Stimulated activated CD8-positive, alpha-beta memory T cell treated with anti-CD3 and anti-CD28 coated beads, Interleukin-7, amount 100 ng/mL, for 24 hours (primary cell): ENCODE data around the gene FCMR.
"Not testable (repeated sequence)": the region's sequence is repeated elsewhere in the genome, so short reads cannot be mapped to it uniquely, and the experiment has no call there.

ENCODE experiments used
- DNase-seq: peaks from one replicate; pipeline ENCODE4 v3.0.0-alpha.2; 2020; ENCODE audit warnings: low read depth

Gene FCMR

DNA sequence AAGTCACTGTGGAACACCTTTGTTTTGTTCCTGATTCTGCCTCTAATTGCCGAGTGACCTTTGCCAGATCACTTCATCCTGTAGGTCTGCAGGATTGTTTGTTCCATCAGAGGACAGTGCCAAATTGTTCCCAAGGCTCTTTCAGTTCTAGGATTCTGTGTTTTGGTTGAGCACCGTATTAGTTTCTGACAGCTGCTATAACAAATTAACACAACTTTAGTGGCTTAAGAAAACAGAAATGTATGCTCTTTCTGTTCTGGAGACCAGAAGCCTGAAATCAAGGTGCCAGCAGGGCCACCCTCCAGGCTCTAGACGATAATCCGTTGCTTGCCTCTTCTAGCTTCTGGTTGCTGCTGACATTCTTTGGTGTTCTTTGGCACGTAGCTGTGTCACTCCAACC lies 27.9 kb upstream of the FCMR start:
- DNase-seq: no peak

DNA sequence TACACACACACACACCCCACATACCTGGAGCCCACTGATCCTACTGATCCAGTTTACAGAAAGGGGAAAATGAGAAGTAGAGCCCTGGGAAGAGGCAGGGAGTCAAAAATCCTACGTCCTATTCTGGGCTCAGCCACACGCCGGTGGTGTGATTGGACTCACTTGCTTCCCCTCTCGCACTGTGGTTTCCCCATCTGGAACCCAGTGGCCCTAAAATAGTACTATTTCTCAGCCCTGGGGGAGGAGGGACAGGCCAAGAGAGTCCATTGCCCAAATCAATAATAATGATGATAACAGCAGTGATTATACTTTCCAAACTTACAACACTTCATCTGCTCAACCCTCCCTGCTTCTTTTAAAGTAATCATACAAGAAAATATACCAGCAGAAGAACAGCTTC lies 27.5 kb upstream of the FCMR start:
- DNase-seq: no peak

GRCh38 chr1:206947255-206947654 lies 25.5 kb upstream of the FCMR start:
- DNase-seq: no peak

DNA sequence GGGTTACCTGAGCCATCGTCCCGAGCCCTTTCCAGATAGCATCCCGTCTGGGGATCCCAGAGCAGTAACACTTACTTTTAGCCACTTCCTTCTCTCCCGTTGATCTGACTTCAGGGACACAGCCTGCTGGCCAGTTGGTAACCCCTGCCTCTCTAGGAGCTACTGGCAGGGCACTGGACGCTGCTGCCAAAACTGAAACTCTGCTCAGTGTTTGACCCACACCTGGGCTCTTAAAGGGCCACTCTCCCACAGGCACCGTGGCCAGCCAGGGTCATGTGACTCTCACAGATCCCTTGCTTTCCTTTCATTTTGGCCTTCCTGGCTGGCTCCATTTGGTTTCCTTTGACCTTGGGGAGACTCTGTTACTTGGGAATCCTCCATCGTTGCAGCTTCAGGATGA lies 24.5 kb upstream of the FCMR start, which contains the start of gene PIGR:
Gene PIGR (minus strand): TSS at position 206 of the 400 bp plus-strand sequence. CDS start 5,935 bp downstream, outside the sequence.
- no peak for DNase-seq

DNA sequence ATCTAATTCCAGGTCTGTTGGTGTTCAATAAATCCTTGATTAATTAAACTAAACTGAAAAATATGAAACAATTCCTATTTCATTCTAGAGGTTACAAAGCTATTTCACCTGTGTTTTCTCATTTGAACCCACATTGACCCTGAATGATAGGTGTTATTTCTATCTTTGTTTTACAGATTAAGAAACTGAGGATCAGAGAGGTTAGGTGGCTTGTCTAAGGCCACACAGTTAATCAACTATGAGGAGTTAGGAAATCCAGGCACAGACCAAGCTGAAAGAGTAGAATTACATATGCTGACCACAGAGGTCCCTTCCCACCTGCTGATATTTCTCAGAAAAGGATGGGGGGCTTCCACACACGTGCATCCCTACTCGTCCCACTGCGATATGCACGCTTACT lies 24.0 kb upstream of the FCMR start:
- DNase-seq: no peak

GRCh38 chr1:206944703-206945102 lies 23.0 kb upstream of the FCMR start:
- DNase-seq: no peak

DNA sequence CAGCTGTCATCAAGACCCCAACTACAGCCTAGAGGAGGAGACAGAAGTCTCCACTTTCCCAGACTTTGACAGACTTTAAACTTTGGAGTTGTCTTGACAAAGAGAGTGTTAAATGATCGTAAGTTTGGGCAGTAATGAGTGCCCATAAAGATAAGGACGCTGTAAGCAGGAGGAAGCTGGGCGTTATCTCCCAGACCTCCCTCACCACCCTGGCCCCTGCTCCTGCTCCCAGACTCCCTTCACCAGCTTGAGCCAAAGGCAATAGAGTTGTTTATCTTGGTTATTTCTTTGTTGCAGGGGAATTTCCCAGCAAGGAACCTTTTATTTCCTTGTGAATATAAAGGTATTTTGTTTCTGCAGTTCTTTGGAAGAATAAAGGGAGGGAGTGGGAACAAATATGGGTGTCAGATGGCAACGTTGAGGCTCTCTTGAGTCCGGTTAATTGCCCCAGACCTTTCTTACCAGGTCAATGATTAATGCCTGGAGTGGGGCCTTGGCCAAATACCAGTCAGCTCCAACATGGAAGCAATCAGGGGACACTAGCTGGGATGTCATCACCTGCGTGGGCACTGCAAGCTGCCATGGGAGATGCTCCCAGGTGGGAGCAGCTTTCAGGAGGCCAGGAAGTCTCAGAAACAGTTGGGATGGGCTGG lies 20.2 kb upstream of the FCMR start:
- no peak for DNase-seq

- DNase-seq: no peak
Measured at GRCh38 chr1:206940588-206940936, 18.8 kb upstream of the FCMR start.

DNA sequence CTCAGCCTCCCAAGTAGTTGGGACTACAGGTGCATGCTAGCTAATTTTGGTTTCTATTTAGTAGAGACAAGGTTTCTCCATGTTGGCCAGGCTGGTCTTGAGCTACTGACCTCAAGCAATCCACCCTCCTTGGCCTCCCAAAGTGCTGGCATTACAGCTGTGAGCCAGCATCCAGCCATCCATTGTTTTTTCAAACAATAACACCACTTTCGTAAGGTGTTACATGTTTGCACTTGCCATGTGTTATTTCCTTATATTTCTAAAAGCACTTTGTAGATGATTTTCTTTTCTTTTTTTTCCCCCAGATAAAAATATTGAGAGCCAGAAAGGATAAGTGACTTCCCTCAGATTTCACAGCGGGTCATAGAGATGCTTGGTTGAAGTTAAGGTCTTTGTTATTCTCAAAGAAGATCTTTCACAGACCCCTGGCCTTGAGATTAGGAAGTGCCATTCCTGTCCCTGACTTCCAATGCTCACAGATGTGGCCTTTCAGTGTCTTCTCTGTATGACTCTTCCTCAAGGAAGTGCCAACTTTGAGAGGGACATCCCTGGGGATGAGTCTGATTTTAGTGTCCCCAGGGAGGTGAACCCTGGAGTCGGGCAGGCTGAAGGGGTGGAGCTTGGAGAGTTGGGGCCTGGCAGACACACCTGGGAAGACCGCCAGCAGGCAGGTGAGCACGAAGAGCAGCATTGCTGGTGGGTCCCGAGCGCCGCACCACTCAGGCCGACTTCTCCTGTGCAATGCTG lies 18.3 kb upstream of the FCMR start:
- DNase-seq: no peak

GRCh38 chr1:206939131-206939530 lies 17.4 kb upstream of the FCMR start:
- DNase-seq: no peak

- DNase-seq: no peak
Measured at GRCh38 chr1:206937425-206937824, 15.7 kb upstream of the FCMR start.

DNA sequence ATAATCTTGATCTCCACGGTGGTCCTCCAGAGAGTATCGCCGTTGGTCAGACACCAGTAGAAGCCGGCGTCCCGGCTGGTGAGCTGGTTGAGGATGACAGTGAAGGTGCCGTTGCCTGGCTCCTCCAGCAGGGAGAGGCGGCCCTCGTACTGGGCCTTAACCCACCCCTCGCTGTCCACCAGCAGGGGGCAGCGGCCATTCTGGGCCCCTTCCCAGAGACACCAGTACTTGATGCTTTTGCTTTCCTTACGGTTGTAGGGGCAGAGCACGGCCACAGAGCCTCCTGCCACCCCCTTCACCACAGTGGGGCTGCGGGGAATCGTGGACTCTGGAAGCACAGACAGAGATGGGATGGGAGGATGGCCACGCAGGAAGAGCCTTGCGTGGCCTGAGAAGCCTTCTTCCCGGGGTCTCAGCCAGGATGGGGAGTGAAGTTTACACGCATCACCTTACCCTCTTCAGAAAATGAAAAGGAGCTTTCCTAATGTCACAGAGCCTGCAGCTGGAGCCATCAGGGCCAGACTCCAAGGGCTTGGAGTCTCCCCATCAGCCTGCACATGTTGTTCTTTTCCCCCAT lies 13.8 kb upstream of the FCMR start:
- DNase-seq: no peak

DNA sequence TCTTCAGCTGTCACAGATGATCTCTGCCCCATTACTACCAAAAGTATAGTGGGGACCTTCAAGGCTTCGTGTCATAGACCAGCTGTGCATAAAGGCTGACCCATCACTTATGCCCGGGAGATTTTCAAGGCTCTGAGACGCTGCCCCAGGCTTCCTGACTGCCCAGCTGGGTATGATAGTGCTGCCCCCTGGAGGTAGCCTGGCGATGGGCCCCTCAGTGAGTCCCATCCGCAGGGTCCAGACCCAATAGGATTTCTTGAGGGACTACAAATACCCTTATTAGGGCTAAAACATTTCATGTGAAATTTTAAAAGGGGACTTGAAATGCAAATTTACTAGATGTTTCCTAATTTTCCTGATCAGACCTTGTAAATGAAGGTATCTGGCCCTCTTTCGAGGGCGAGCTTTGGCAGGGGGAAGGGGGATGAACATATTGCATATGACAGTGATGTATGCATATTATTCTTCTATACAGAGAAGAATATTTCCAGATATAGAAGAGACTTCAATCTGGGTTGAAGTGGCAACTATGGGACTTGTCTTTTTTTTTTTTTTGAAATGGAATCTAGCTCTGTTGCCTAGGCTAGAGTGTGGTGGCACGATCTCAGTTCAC lies 11.7 kb upstream of the FCMR start:
- peak; percentile 63 for DNase-seq

GRCh38 chr1:206932177-206932576 lies 10.4 kb upstream of the FCMR start:
- DNase-seq: no peak

GRCh38 chr1:206931709-206932108 lies 10.0 kb upstream of the FCMR start:
- DNase-seq: no peak

GRCh38 chr1:206930210-206930798 lies 8.6 kb upstream of the FCMR start:
- no peak for DNase-seq

- DNase-seq: no peak
Measured at GRCh38 chr1:206929524-206929923, 7.8 kb upstream of the FCMR start.

DNA sequence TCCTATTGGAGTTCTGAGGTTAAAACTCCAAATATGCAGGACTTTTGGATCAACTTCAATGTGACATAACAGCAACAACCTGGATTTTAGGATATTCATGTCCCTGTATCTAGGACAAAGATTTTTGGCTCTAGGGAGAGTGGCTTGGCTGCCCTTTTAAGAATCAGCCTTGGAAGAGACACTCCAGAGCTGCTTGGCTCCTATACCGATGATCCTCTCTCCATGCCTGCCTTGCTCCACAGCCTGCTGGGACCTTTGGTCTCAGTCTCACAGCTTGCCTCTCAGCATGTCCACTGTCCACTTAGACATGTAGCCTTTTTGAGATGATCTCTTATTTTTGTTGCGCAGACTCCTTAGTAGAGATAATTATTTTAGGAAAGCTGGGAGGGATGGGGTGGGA lies 4.5 kb upstream of the FCMR start:
- DNase-seq: no peak

DNA sequence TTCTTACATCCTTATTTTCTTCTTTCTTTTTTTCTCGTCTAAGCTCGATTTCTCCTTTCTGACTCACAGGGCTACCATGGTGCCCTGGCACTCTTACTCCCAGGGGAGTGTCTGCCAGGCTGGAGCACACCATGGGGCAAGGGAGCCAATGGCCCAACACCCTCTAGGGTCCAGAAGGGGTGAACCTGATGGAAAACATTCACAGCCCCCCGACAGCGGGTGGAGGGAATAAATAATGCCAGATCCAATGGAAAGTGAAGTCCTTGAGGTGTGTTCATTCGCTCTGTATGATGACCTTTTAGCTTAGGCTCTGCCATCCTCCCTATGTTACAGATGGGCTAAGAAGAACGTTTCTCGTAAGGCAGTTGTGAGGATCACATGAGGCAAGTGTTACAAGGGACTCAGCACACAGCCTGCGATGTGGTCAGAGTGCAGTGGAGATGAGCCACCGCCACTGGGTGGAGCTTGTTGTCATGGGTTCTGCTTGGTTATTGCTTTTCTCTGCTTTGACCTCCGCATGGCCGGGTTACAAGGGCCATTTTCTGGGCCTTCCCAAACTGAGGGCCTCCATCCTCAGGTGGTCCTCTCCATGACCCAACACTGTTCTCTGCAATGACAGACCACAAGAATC lies 3.5 kb upstream of the FCMR start:
- no peak for DNase-seq

DNA sequence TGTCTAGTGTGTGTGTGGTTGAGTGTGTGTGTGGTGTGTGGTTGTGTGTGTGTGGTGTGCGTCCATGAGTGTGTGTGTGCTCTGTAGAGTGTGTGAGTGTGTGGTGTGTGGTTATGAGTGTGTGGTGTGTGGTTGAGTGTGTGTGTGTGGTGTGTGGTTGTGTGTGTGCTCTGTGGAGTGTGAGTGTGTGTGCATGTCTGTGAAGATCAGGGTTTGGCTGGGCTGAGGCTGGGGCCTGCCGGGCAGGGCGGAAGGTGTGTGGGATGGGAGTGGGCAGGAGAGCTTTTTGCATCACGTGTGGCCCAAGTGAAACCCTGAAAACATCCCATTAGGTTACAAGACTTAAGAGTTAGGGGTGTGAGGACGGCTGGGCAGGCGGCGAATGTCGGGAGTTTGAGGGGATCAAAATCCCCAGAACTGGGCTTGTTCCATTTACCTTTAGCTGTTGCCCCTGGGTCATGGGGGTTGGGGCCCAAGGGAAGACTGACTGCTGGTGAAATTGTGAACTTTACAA lies 2.9 kb upstream of the FCMR start:
- no peak for DNase-seq

DNA sequence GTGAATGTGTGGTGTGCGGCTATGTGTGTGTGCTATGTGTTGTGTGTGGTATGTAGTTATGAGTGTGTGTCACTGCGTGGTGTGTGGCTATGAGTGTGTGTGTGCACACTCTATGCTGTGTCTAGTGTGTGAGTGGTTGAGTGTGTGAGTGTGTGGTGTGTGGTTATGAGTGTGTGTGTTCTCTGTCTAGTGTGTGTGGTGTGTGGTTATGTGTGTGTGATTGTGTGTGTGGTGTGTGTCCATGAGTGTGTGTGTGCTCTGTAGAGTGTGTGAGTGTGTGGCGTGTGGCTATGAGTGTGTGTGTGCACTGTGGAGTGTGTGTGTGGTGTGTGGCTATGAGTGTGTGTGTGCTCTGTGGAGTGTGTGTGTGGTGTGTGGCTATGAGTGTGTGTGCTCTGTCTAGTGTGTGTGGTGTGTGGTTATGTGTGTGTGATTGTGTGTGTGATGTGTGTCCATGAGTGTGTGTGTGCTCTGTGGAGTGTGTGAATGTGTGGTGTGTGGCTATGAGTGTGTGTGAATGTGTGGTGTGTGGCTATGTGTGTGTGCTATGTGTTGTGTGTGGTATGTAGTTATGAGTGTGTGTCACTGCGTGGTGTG lies 2.3 kb upstream of the FCMR start:
- DNase-seq: not testable (repeated sequence)
